MM.1S (cell line): ENCODE results near the gene PRAMEF26.
"Not testable (repeated sequence)": the region's sequence is repeated elsewhere in the genome, so short reads cannot be mapped to it uniquely, and the experiment has no call there.

ENCODE experiments used
- DNase-seq: peaks from one replicate; pipeline ENCODE4 v3.0.0-alpha.2; 2015
- H2AFZ ChIP-seq: fragments of 300-600 bp; sonication (generic); 2 replicates; pipeline ENCODE4 v1.6.0; 2016; ENCODE audit warnings: antibody characterized with exemption, low read length
- H3F3A ChIP-seq: fragments of 300-600 bp; sonication (generic); 2 replicates; pipeline ENCODE4 v1.6.1; 2016; ENCODE audit warnings: mild to moderate bottlenecking, antibody characterized with exemption, low read length, moderate library complexity, mixed read lengths; ENCODE audit not compliant: insufficient read depth
- H3K27ac ChIP-seq: fragments of 300-600 bp; sonication (generic); 2 replicates; pipeline ENCODE4 v1.5.1; 2016; ENCODE audit warnings: mild to moderate bottlenecking, low read length
- H3K27me3 ChIP-seq: fragments of 300-600 bp; sonication (generic); replicated peaks from 2 replicates; pipeline ENCODE4 v1.6.0; 2016; ENCODE audit warnings: low read length; ENCODE audit not compliant: insufficient read depth
- H3K36me3 ChIP-seq: fragments of 300-600 bp; sonication (generic); replicated peaks from 2 replicates; pipeline ENCODE4 v1.6.1; 2016; ENCODE audit warnings: mild to moderate bottlenecking, low read length, mixed read lengths; ENCODE audit not compliant: insufficient read depth
- H3K4me1 ChIP-seq: fragments of 300-600 bp; sonication (generic); 2 replicates; pipeline ENCODE4 v1.6.1; 2016; ENCODE audit warnings: low read length, mixed read lengths
- H3K4me2 ChIP-seq: fragments of 300-600 bp; sonication (generic); 2 replicates; pipeline ENCODE4 v1.6.0; 2016; ENCODE audit warnings: low read depth, low read length
- H3K4me3 ChIP-seq: fragments of 300-600 bp; sonication (generic); 2 replicates; pipeline ENCODE4 v1.5.1; 2016; ENCODE audit warnings: low read length, mixed read lengths
- H3K79me2 ChIP-seq: fragments of 300-600 bp; sonication (generic); 2 replicates; pipeline ENCODE4 v1.6.1; 2016; ENCODE audit warnings: mixed run types, low read length, mixed read lengths
- H3K9ac ChIP-seq: fragments of 300-600 bp; sonication (generic); 2 replicates; pipeline ENCODE4 v1.6.1; 2016; ENCODE audit warnings: low read length, mixed read lengths
- H3K9me2 ChIP-seq: fragments of 300-600 bp; sonication (generic); replicated peaks from 2 replicates; pipeline ENCODE4 v1.6.1; 2016; ENCODE audit warnings: mild to moderate bottlenecking, low read length, mixed read lengths; ENCODE audit not compliant: insufficient read depth
- H3K9me3 ChIP-seq: fragments of 300-600 bp; sonication (generic); replicated peaks from 2 replicates; pipeline ENCODE4 v1.6.1; 2016; ENCODE audit warnings: mild to moderate bottlenecking, low read length, mixed read lengths; ENCODE audit not compliant: insufficient read depth
- H4K20me1 ChIP-seq: fragments of 300-600 bp; sonication (generic); 2 replicates; pipeline ENCODE4 v1.6.1; 2016; ENCODE audit warnings: mild to moderate bottlenecking, low read length, moderate library complexity, mixed read lengths; ENCODE audit not compliant: insufficient read depth

The PRAMEF26 gene

DNA sequence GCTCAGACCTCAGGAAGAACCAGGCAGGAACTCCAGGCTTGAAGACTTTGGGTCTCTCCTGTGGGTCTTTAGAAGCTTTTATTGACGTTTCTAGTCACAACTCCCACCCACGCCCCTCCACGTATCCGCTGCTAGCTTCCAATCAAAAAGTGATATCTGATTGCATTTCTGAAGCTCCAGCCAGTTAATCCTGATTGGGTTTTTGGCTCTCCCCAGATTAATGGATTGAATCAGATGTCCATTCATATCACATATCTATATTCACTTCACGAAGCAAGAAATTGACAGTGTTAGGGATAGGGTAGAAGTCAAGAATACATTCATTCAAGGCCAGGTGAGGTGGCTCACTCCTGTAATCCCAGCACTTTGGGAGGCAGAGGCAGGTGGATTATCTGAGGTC, at the start of gene PRAMEF26:
Gene PRAMEF26 (minus strand): TSS at position 101 of the 400 bp plus-strand sequence. CDS start 2,914 bp downstream, outside the sequence.
- not testable (repeated sequence) for H3K27me3 ChIP-seq, H3K79me2 ChIP-seq, H2AFZ ChIP-seq, H3K4me1 ChIP-seq, H3K9ac ChIP-seq, H3K36me3 ChIP-seq, DNase-seq, H3K9me2 ChIP-seq, H4K20me1 ChIP-seq, H3F3A ChIP-seq, H3K9me3 ChIP-seq, H3K4me2 ChIP-seq, H3K27ac ChIP-seq, H3K4me3 ChIP-seq

DNA sequence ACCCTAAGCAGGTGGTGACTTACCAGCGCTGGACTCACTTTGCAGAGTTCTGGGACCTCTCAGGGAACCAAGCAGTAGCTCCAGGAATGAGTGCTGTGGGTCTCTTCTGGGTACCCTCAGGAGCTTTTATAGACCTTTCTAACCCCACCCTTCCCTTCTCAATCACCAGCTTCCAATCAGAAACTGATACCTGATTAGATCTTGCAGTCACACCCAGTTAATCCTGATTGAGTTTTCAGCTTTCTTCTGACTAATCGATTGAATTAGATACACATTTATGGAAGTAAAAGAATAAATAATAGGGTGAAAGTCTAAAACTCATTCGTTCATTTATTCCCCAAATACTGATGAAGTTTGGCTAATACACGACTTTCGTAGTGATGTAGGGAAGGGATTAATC, 45.5 kb upstream of the PRAMEF26 start, which contains the start of gene PRAMEF13:
Gene PRAMEF13 (minus strand): TSS at position 101 of the 400 bp plus-strand sequence. CDS start 1,820 bp downstream, outside the sequence.
- H3K27ac ChIP-seq, H3F3A ChIP-seq, H3K4me1 ChIP-seq, H3K27me3 ChIP-seq, H3K4me3 ChIP-seq, H3K9me3 ChIP-seq, H3K36me3 ChIP-seq, H2AFZ ChIP-seq, H3K79me2 ChIP-seq, H3K9ac ChIP-seq, H3K9me2 ChIP-seq, DNase-seq, H4K20me1 ChIP-seq, H3K4me2 ChIP-seq: not testable (repeated sequence)

DNA sequence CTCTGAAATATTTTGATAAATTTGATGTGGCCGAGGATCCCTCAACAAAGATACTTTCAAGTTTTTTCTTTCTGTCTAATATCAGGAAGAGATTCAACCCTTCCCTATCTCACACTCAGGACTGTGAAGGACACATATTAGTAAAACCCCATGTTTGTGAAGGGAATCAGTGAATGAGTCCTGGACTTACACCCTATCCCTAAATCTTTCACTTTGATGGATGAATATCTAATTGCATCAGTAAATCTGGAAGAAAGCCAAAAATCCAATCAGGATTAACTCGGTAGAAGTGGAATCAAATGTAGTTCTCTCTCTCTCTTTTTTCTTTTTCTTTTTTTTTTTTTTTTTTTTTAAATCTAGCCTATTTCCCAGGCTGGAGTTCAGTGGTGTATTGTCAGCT, 15.7 kb upstream of the PRAMEF26 start, which contains the start of gene PRAMEF9:
Gene PRAMEF9 (plus strand): TSS at position 301 of the 400 bp plus-strand sequence. CDS start 3,433 bp downstream, outside the sequence.
- not testable (repeated sequence) for H3K36me3 ChIP-seq, H3K9me3 ChIP-seq, H3K4me2 ChIP-seq, H3K79me2 ChIP-seq, H3K4me3 ChIP-seq, H3K4me1 ChIP-seq, H3K27ac ChIP-seq, H2AFZ ChIP-seq, H3F3A ChIP-seq, H4K20me1 ChIP-seq, H3K27me3 ChIP-seq, H3K9ac ChIP-seq, H3K9me2 ChIP-seq, DNase-seq

DNA sequence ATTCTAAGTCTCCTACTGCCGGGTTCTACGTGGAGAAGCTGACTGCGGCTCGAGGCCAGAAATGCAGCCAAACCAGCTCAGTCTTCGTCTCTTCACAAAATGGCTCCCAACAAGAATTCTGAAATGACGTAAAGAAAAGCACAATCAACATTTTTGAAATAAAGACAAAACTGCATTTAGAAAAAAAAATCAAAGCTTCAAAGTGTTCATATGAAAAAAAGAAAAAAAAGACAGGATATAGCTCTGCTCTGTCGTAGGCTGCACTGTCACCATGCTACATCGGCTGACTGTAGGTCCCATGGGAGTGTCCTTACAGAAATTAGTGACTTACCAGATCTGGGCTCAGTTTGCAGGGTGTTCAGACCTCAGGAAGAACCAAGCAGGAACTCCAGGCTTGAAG, 9.7 kb upstream of the PRAMEF26 start, which contains the start of gene HNRNPCL4:
Gene HNRNPCL4 (minus strand): TSS at position 101 of the 400 bp plus-strand sequence. CDS start 164 bp downstream, outside the sequence.
- not testable (repeated sequence) for DNase-seq, H3K36me3 ChIP-seq, H2AFZ ChIP-seq, H3K9ac ChIP-seq, H3K27ac ChIP-seq, H3K9me2 ChIP-seq, H3K4me2 ChIP-seq, H3K4me3 ChIP-seq, H4K20me1 ChIP-seq, H3K79me2 ChIP-seq, H3K4me1 ChIP-seq, H3K9me3 ChIP-seq, H3F3A ChIP-seq, H3K27me3 ChIP-seq

DNA sequence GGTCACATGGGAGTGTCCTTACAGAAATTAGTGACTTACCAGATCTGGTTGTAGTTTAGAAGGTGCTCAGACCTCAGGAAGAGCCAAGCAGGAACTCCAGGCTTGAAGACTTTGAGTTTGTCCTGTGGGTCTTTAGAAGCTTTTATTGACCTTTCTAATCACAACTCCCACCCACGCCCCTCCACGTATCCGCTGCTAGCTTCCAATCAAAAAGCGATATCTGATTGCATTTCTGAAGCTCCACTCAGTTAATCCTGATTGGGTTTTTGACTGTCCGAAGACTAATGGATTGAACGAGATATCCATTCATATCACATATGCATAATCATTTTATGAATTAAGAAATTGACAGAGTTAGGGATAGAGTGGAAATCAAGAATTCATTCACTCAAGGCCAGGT, 39.1 kb downstream of the PRAMEF26 start, which contains the start of gene HNRNPCL2:
Gene HNRNPCL2 (minus strand): TSS at position 101 of the 400 bp plus-strand sequence. CDS start 454 bp downstream, outside the sequence.
- H3K36me3 ChIP-seq, H3K79me2 ChIP-seq, H2AFZ ChIP-seq, H3K4me3 ChIP-seq, DNase-seq, H3K9ac ChIP-seq, H3K9me2 ChIP-seq, H3K4me2 ChIP-seq, H3K27ac ChIP-seq, H4K20me1 ChIP-seq, H3K27me3 ChIP-seq, H3K4me1 ChIP-seq, H3K9me3 ChIP-seq, H3F3A ChIP-seq: not testable (repeated sequence)
